Bronchial epithelial cell (primary cell): ENCODE data around the gene ZCCHC24. TPM values are rescaled to one million over a fixed set of nuclear protein-coding genes. Genes with fewer than 3 reads are reported as not detected.

Experiments used
- DNase-seq: peaks from one replicate; pipeline ENCODE4 v3.0.0-alpha.2; 2010; ENCODE audit warnings: low read depth
- FAIRE-seq: peaks from 2 replicates; lab custom pipeline; 2011; peaks lifted over from hg19 to GRCh38; lab: Jason Lieb, UNC
- H3K27me3 ChIP-seq: 2 replicates; pipeline ENCODE4 v1.5.1; 2011; ENCODE audit warnings: low read length; ENCODE audit not compliant: control insufficient read depth, insufficient read depth
- H3K36me3 ChIP-seq: 2 replicates; pipeline ENCODE4 v1.5.1; 2011; ENCODE audit warnings: low read length; ENCODE audit not compliant: control insufficient read depth, insufficient read depth
- H3K4me3 ChIP-seq: 2 replicates; pipeline ENCODE4 v1.5.1; 2011; ENCODE audit warnings: mild to moderate bottlenecking, low read depth, low read length, control low read depth
- total RNA-seq: library from RNA; depleted of rRNA; stranded (reverse); fragments of >200 nt; gene quantifications from 2 replicates; pipeline ENCODE4 v1.2.1, GENCODE V29; 2014
- TF ChIP-seq, protein P1 (sequence below): IDR thresholded peaks from 2 replicates; pipeline ENCODE4 v1.5.1; 2011; ENCODE audit warnings: mild to moderate bottlenecking, moderate library complexity, low read length, control low read depth, inconsistent platforms; ENCODE audit not compliant: insufficient read depth, severe bottlenecking

Gene ZCCHC24
- total RNA-seq, 1 donor from 2014 or later: 0.53 TPM

DNA sequence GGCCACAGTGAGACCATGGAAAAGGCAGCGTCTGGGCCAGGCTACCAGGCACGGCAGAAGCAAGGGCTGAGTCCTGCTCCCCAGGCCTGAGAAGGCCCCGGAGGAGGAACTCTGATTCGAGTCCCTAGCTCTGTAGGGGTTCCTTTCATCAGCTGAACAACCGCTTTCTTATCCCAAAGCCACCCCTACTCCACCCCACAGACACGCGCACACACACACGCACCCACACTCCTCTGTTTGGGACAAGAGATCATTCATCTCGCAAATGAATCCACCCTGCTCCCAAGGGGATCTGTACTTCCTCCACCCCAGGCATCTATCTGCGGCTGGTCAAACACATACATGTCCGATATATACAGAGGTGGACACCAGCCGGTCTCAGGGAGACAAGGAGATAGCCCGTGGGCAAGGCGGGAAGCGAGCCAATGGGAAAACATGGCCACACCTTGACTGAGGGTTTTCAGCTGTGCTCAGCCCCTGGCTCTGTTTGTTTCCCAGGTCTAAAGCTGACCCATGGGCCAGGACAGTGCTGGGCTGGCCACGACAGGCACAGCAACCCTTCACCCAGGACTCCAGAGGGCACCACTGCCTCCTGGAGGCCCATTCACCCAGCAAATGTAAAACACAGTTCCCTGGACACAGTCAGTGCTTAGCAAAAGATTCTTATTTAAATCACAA, 7.3 kb downstream of the ZCCHC24 start:
- peaks cover 2% of the 10 kb centered on the region for H3K27me3 ChIP-seq
- no peak overlapping the region for H3K4me3 ChIP-seq
- DNase-seq (no peak), FAIRE-seq (no peak)
- TF ChIP-seq, protein P1, sequence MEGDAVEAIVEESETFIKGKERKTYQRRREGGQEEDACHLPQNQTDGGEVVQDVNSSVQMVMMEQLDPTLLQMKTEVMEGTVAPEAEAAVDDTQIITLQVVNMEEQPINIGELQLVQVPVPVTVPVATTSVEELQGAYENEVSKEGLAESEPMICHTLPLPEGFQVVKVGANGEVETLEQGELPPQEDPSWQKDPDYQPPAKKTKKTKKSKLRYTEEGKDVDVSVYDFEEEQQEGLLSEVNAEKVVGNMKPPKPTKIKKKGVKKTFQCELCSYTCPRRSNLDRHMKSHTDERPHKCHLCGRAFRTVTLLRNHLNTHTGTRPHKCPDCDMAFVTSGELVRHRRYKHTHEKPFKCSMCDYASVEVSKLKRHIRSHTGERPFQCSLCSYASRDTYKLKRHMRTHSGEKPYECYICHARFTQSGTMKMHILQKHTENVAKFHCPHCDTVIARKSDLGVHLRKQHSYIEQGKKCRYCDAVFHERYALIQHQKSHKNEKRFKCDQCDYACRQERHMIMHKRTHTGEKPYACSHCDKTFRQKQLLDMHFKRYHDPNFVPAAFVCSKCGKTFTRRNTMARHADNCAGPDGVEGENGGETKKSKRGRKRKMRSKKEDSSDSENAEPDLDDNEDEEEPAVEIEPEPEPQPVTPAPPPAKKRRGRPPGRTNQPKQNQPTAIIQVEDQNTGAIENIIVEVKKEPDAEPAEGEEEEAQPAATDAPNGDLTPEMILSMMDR: peak; percentile 16
- no peaks in the 10 kb centered on the region for H3K36me3 ChIP-seq

DNA sequence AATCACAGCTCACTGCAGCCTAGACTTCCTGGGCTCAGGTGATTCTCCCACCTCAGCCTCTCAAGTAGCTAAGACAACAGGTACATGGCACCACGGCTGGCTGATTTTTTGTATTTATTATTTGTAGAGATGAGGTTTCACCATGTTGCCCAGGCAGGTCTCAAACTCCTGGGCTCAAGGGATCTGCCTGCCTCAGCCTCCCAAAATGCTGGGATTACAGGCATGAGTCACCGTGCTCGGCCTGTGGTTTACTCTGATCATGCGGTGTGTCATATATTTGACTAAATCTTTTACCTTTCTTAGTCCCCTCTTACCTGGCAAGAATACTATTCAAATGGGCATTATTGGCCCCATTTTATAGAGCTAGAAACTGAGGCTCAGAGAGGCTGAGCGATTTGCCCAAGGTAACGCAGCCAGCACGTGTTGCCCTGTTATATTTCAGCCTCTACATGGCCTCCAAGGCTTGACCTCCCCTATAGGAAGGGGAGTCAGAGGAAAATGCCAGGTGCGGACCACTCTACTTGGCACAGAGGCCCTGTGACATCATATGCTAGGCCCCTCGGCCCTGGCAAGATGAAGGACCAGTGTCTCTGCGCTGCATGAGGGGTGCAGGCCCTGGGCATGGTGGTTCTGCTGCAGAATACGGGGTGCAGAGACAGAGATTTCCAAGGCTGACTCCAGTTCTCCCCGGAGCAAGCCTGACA, 8.2 kb downstream of the ZCCHC24 start:
- DNase-seq (peak; percentile 84), FAIRE-seq (no peak)
- Histone ChIP-seq H3K36me3 (peaks cover 1% of the 10 kb centered on the region), H3K4me3 (no peak overlapping the region), H3K27me3 (peaks cover 2% of the 10 kb centered on the region)
- TF ChIP-seq, protein P1: no peak

DNA sequence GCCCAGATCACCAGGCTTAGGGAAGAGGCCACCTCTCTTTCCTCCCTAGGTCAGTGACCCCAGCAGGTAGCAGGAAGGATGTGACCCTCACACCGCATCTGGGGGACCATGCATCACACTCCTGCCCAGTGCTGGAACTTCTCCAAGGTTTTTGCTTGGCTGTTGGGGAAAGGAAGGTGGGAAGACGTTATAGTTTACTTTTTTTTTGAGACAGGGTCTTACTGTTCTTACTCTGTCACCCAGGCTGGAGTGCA, 8.6 kb downstream of the ZCCHC24 start:
- no peak overlapping the region for H3K4me3 ChIP-seq
- H3K36me3 ChIP-seq: peaks cover 2% of the 10 kb centered on the region
- DNase-seq (no peak), FAIRE-seq (no peak)
- TF ChIP-seq, protein P1: no peak
- peaks cover 2% of the 10 kb centered on the region for H3K27me3 ChIP-seq

DNA sequence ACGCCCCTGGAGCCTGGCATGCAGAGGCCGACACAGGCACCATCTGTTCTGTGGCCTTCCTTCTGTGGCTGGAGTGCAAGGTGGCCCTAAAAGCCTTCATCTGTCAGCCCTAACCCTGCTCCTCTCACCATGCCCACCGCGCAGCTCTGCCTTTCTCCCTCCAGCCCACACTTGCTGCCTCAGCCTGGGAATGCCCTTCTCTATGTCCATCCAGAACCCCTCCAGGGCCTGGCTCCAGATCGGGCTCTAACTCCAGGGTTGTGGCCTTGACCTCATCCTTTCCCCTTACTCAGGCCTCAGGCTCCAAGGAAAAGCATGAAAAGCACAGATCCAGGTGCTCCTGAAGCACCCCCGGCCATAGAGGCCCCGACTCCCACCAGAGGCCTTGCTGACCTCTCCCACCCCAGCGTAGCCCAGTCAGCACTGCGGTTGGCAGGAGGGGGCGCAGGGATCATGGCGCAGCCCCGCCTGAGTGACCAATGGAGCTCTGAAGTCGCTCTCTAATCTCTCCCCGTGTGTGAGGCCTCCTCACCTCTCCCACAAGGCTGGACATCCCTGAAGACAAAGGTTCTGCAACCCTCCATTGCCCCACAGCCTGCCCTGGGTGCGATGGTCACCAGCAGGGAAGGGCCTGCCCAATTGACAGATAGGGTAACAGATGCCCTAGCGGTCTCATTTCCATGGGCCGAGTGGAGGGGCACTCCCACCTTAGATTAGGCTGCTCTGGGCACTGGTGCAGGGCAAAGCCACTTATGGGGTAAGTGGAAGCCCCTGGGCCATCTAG, 9.2 kb downstream of the ZCCHC24 start:
- TF ChIP-seq, protein P1: no peak
- DNase-seq: no peak
- Histone ChIP-seq H3K36me3 (peaks cover 2% of the 10 kb centered on the region), H3K4me3 (no peak overlapping the region), H3K27me3 (peaks cover 2% of the 10 kb centered on the region)
- FAIRE-seq: no peak

DNA sequence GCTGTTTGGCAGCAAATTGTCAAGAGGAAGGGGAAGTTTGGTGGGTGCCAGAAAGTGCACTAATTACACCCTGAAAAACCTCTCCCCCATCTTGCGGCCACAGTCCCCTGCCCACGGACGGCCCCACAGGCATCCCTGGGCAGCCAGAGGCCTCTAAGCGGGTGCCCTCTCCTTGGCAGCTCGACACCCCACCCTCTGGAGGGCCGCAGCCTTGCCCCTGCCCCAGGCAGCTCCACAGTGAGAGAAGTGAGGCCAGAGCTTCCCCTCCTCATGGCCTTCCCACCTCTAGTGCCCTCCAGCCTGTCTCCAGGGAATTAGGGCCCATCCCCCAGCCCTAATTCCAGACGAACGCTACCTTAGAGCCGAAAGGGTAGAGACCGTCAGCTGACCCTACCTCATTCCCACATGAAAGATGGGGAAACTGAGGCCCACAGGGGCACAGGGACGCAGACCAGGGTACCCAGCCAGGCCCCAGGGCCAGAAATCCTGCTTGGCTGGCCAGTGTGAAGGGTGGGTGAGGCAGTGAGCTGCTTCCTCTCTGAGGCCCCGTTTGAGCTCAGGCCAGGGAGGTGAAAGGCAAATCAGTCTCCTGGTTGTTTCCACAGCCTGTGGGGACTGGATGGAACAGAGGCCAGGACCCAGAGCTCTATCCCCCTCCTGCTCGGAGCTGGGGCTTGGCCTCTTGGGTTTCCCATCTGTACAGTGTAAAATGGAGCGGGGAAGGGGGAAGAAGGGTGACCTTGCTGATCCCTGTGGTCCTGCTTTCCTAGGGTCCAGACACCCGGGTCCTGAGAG, 10.0 kb downstream of the ZCCHC24 start:
- Histone ChIP-seq H3K4me3 (no peak overlapping the region), H3K27me3 (peaks cover 2% of the 10 kb centered on the region), H3K36me3 (peaks cover 3% of the 10 kb centered on the region)
- FAIRE-seq (no peak), DNase-seq (no peak)
- TF ChIP-seq, protein P1: no peak
